ENCODE results near the gene TBC1D16. TPM values are rescaled to one million over a fixed set of nuclear protein-coding genes. Genes with fewer than 3 reads are reported as not detected.

TBC1D16 gene
- total RNA-seq, 1 experiment from 2014 or later, result 55.4 TPM

DNA sequence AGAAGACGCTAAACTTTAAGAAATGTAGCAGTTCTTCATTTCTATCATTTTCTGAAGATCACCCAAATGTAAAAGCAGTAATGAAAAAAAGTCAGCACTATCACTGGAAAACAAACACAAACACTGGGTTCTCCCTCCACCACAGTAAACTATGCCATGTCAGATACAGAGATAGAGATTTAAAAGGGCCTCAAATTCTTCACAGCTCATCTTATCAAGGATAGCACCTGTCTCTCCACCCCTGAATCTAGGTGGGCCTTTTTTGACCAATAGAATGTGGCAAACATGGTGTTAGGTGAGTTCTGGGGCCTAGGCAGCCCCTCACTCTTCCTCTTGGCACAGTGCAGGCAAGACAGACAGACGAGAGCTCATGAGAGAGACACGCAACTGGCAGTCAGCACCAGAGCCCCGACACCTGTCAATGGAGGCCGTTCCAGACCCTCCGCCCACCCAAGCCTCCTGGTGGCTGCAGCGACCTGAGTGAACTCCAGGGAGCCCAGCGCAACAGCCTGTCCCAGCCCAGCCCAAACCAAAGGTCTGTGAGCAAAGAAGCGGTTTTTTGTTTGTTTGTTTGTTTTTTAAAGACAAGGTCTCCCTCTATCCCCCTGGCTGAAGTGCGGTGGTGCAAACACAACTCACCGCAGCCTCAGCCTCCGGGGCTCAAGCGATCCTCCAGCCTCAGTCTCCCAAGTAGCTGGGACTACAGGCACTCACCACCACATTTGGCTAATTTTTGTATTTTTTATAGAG is 79.8 kb downstream of the TBC1D16 start:
- BruUV-seq (replicated peaks), result no TSS peak
- no peaks in the 10 kb centered on the region for H3K9me3 ChIP-seq
- peaks cover 41% of the 10 kb centered on the region for H3K4me1 ChIP-seq
- H3K27me3 ChIP-seq (replicated peaks; ENCODE audit: control insufficient read depth, insufficient read depth, low read length), result no peaks in the 10 kb centered on the region
- intact Hi-C loops (cut with micrococcal nuclease; ENCODE audit: unreplicated experiment), result no loop called here
- H3K9me3 Mint-ChIP-seq (ENCODE audit: unreplicated experiment), result no peaks in the 10 kb centered on the region
- TF ChIP-seq, protein P1, sequence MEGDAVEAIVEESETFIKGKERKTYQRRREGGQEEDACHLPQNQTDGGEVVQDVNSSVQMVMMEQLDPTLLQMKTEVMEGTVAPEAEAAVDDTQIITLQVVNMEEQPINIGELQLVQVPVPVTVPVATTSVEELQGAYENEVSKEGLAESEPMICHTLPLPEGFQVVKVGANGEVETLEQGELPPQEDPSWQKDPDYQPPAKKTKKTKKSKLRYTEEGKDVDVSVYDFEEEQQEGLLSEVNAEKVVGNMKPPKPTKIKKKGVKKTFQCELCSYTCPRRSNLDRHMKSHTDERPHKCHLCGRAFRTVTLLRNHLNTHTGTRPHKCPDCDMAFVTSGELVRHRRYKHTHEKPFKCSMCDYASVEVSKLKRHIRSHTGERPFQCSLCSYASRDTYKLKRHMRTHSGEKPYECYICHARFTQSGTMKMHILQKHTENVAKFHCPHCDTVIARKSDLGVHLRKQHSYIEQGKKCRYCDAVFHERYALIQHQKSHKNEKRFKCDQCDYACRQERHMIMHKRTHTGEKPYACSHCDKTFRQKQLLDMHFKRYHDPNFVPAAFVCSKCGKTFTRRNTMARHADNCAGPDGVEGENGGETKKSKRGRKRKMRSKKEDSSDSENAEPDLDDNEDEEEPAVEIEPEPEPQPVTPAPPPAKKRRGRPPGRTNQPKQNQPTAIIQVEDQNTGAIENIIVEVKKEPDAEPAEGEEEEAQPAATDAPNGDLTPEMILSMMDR (IDR thresholded peaks at IDR 0.05; ENCODE audit: insufficient read depth in 1 of 2, low read depth in 1 of 2, low read length in 1 of 2, severe bottlenecking in 1 of 2, unreplicated experiment in 1 of 2), result no peak
- ChIA-PET POLR2A (no interaction called here), CTCF (no interaction called here)
- H3K36me3 Mint-ChIP-seq (ENCODE audit: insufficient read depth, unreplicated experiment), result peaks cover 12% of the 10 kb centered on the region
- no peaks in the 10 kb centered on the region for H3K27me3 Mint-ChIP-seq (ENCODE audit: insufficient read depth, unreplicated experiment)
- H3K27ac Mint-ChIP-seq (ENCODE audit: unreplicated experiment), result no peak overlapping the region
- peaks cover 23% of the 10 kb centered on the region for H3K4me1 Mint-ChIP-seq (ENCODE audit: low read depth, unreplicated experiment)
- no peak overlapping the region for H3K4me3 Mint-ChIP-seq (ENCODE audit: unreplicated experiment)
- H3K36me3 ChIP-seq (ENCODE audit: control insufficient read depth, insufficient read depth, low read length), result no peaks in the 10 kb centered on the region
- H3K4me3 ChIP-seq (ENCODE audit: low read depth, low read length), result no peak overlapping the region
- DNase-seq, result peak in 1 of 2 experiments; percentile 29

DNA sequence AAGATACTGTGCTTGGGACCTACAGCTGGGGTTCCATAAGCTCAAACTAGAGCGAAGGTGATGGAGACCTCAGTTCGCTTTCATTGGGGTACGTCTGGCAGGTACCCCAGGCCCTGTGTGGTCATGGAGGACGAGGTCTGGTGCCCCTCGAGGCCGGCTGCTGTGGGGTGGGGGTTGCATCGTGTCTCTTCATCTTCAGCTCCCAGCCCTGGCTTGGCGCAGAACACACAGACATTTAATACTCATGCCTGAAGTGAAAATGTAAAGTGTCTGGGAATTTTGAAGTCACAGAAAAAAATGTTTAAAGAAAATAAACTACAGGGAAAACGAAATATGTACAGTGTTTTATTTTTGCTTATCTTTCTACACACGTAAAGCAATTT is 80.5 kb downstream of the TBC1D16 start:
- no peak overlapping the region for H3K4me3 Mint-ChIP-seq (ENCODE audit: unreplicated experiment)
- H3K9me3 Mint-ChIP-seq (ENCODE audit: unreplicated experiment), result no peaks in the 10 kb centered on the region
- no TSS peak for BruUV-seq (replicated peaks)
- intact Hi-C loops (cut with micrococcal nuclease; ENCODE audit: unreplicated experiment), result no loop called here
- TF ChIP-seq, protein P1 (IDR thresholded peaks at IDR 0.05; ENCODE audit: insufficient read depth in 1 of 2, low read depth in 1 of 2, low read length in 1 of 2, severe bottlenecking in 1 of 2, unreplicated experiment in 1 of 2), result no peak
- no peaks in the 10 kb centered on the region for H3K27me3 ChIP-seq (replicated peaks; ENCODE audit: control insufficient read depth, insufficient read depth, low read length)
- ChIA-PET CTCF (no interaction called here), POLR2A (no interaction called here)
- H3K4me1 ChIP-seq, result peaks cover 48% of the 10 kb centered on the region
- DNase-seq, result no peak
- no peaks in the 10 kb centered on the region for H3K36me3 ChIP-seq (ENCODE audit: control insufficient read depth, insufficient read depth, low read length)
- H3K4me1 Mint-ChIP-seq (ENCODE audit: low read depth, unreplicated experiment), result peaks cover 30% of the 10 kb centered on the region
- H3K27ac Mint-ChIP-seq (ENCODE audit: unreplicated experiment), result no peak overlapping the region
- no peaks in the 10 kb centered on the region for H3K9me3 ChIP-seq
- no peaks in the 10 kb centered on the region for H3K27me3 Mint-ChIP-seq (ENCODE audit: insufficient read depth, unreplicated experiment)
- no peak overlapping the region for H3K4me3 ChIP-seq (ENCODE audit: low read depth, low read length)
- H3K36me3 Mint-ChIP-seq (ENCODE audit: insufficient read depth, unreplicated experiment), result peaks cover 13% of the 10 kb centered on the region

DNA sequence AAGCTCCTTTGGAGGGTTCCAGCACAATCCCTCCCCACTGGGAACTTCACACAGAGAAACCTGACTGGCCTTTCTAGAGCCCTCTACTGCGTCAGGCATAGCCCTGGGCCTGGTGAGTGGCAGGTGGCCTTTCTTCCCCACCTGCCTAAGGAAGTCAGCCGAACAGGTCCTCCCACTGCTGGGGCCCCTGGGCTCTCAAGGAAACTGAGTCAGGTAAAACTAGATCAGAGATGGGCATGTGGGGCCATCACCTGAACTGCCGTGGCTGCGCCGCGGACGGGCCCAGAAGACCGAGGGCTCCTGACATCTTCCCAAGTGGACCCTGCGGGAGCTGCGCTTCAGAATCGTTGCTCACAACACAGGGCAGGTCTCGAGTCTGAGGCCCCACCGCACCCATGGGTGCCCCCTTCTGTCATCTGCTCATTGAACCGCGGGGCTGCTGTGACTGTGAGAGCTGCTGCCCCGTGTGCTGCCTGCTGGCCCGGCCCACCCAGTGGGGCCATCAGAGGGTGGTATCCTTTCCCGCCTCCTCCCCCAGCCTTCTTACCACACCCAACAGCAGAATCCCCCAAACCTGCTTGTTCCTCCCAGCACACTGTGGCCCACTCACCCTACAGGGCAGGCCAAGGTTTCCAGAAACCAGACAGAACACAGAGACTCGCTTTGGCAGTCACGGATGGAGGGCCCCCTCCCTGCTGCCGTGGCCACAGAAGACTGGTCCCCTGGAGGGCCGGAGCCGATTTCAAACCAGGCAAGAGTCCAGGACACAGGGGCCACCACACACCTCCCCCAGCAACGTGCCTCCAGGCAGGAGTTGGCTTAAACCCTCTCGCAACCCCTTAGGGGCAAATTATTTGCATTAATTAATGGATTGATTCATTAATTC is 81.1 kb downstream of the TBC1D16 start:
- ChIA-PET CTCF (no interaction called here), POLR2A (no interaction called here)
- TF ChIP-seq, protein P1 (IDR thresholded peaks at IDR 0.05; ENCODE audit: insufficient read depth in 1 of 2, low read depth in 1 of 2, low read length in 1 of 2, severe bottlenecking in 1 of 2, unreplicated experiment in 1 of 2), result no peak
- Mint-ChIP-seq H3K36me3 (ENCODE audit: insufficient read depth, unreplicated experiment) (peaks cover 20% of the 10 kb centered on the region), H3K4me1 (ENCODE audit: low read depth, unreplicated experiment) (peaks cover 33% of the 10 kb centered on the region), H3K27ac (ENCODE audit: unreplicated experiment) (peak overlapping the region; percentile 64), H3K9me3 (ENCODE audit: unreplicated experiment) (no peaks in the 10 kb centered on the region), H3K4me3 (ENCODE audit: unreplicated experiment) (no peak overlapping the region), H3K27me3 (ENCODE audit: insufficient read depth, unreplicated experiment) (no peaks in the 10 kb centered on the region)
- H3K4me1 ChIP-seq, result peaks cover 54% of the 10 kb centered on the region
- H3K4me3 ChIP-seq (ENCODE audit: low read depth, low read length), result no peak overlapping the region
- no TSS peak for BruUV-seq (replicated peaks)
- no peaks in the 10 kb centered on the region for H3K36me3 ChIP-seq (ENCODE audit: control insufficient read depth, insufficient read depth, low read length)
- DNase-seq, result peak in 1 of 2 experiments; percentile 35
- no peaks in the 10 kb centered on the region for H3K27me3 ChIP-seq (replicated peaks; ENCODE audit: control insufficient read depth, insufficient read depth, low read length)
- H3K9me3 ChIP-seq, result no peaks in the 10 kb centered on the region
- intact Hi-C loops (cut with micrococcal nuclease; ENCODE audit: unreplicated experiment), result loop anchor here (5.0 kb wide), 1 partner anchor 38 kb away; no protein-coding TSS in a partner anchor
